ENCODE data around the gene TMEM266. TPM values are rescaled to one million over a fixed set of nuclear protein-coding genes. Genes with fewer than 3 reads are reported as not detected.

The TMEM266 gene
- total and polyA plus RNA-seq, 2 of the 4 experiments (the other 2 are of a cell fraction), result not detected

DNA sequence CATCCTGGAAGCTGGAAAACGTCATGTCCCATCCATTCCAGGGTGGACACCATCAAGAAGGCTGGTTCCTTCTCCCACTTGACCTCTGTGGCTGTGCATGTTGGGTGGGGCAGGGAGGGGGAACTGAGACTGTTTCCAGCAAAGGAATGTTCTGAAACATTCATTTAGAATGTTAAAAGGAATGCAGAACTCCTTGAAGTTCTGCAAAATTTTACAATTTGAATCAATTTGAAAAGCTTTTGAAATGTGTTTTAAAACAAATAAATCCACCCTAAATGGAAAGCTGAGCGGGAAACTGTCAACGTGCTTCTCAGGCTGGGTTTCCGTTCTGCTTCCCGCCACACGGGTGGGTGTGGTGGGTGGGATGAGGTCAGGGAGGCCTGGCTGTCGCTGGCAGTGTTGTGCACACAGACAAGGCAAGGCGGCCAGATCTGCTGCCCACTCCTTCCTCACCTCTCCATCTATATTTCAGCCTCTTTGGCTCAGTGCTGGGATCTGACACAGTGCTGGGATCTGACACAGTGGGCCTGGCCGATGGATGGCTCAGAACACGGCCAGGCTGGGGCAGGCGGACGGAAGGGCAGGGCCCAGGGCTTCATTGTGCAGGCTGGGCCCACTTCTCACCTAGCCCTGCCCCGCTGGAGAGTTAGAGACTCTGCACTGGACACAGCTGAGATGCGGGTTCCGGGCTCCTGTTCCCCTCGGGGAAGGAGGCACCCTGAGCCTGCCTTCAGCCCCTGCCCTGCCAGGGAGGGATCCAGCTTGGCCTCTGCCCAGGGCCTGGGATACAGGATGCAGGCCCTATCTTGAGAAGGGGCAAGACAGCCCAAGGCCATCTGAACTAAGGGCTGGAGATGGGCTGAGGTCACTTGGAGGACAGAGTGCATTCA is 110.4 kb downstream of the TMEM266 start:
- ChIA-PET CTCF (no interaction called here), POLR2A (ENCODE audit: unreplicated experiment) (no interaction called here)
- H2AFZ ChIP-seq (replicated peaks; ENCODE audit: low read length, poor library complexity), result peak overlapping the region; percentile 74
- ATAC-seq (ENCODE audit: low read depth), result peak; percentile 64
- in situ Hi-C loops (cut with MboI; ENCODE audit: low sequenced_read_pairs) (no loop called here), dilution Hi-C loops (cut with HindIII; ENCODE audit: low sequenced_read_pairs, unreplicated experiment) (no loop called here), intact Hi-C loops (cut with micrococcal nuclease) (no loop called here)
- H3K27me3 ChIP-seq (ENCODE audit: control insufficient read depth, insufficient read depth, low read length), result no peaks in the 10 kb centered on the region; the same call in 1 of the 2 replicates
- no peak overlapping the region for H3K4me3 ChIP-seq (ENCODE audit: insufficient read depth, low read depth, low read length)
- H3K56ac ChIP-seq (ENCODE audit: extremely low read depth, insufficient read depth, low read length), result no peak overlapping the region
- no peak overlapping the region for H3K4me2 ChIP-seq (ENCODE audit: low read depth, low read length)
- peak overlapping the region; percentile 42; the same call in 1 of the 3 replicates for H2BK15ac ChIP-seq (ENCODE audit: low read depth, low read length)
- H3K23ac ChIP-seq (ENCODE audit: low read depth, low read length), result no peak overlapping the region; the same call in 1 of the 2 replicates
- TF ChIP-seq FOS (IDR thresholded peaks at IDR 0.05; ENCODE audit: low read depth, low read length) (no peak), ELK1 (IDR thresholded peaks at IDR 0.05; ENCODE audit: borderline replicate concordance, low read depth, low read length) (no peak), CHD1 (IDR thresholded peaks at IDR 0.05; ENCODE audit: low read depth, low read length) (no peak), NFE2L2 (IDR thresholded peaks at IDR 0.05; ENCODE audit: low read depth, low read length) (no peak), MXI1 (IDR thresholded peaks at IDR 0.05; ENCODE audit: borderline replicate concordance, low read depth, low read length) (no peak), BHLHE40 (IDR thresholded peaks at IDR 0.05; ENCODE audit: low read depth, low read length) (no peak), RAD21 (IDR thresholded peaks at IDR 0.05; ENCODE audit: low read length) (no peak)
- TF ChIP-seq, protein P1, sequence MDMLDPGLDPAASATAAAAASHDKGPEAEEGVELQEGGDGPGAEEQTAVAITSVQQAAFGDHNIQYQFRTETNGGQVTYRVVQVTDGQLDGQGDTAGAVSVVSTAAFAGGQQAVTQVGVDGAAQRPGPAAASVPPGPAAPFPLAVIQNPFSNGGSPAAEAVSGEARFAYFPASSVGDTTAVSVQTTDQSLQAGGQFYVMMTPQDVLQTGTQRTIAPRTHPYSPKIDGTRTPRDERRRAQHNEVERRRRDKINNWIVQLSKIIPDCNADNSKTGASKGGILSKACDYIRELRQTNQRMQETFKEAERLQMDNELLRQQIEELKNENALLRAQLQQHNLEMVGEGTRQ (IDR thresholded peaks at IDR 0.05; ENCODE audit: low read depth, low read length), result no peak
- peak overlapping the region; percentile 47 for H4K5ac ChIP-seq (ENCODE audit: low read depth, low read length)
- H3K9me3 ChIP-seq (ENCODE audit: control insufficient read depth, insufficient read depth, low read length), result no peaks in the 10 kb centered on the region
- H3K18ac ChIP-seq (ENCODE audit: low read depth, low read length), result peak overlapping the region; percentile 39
- peak overlapping the region; percentile 67 for H3K4ac ChIP-seq (ENCODE audit: low read depth, low read length)
- H3K14ac ChIP-seq (replicated peaks; ENCODE audit: low read depth, low read length), result peak overlapping the region; percentile 81
- peak overlapping the region; percentile 23; the same call in 1 of the 2 replicates for H3K27ac ChIP-seq (ENCODE audit: insufficient read depth, low read length)
- peak overlapping the region; percentile 51; the same call in 1 of the 2 replicates for H2AK5ac ChIP-seq (ENCODE audit: low read depth, low read length)
- peak overlapping the region; percentile 7 to 61; a peak in 2 of 4 replicates for H4K8ac ChIP-seq (ENCODE audit: low read depth in 2 of 2, low read length in 2 of 2)
- H3K9ac ChIP-seq (ENCODE audit: low read depth, low read length), result no peak overlapping the region
- BruUV-seq (replicated peaks), result no TSS peak
- peak overlapping the region; percentile 76 for H2BK20ac ChIP-seq (ENCODE audit: low read depth, low read length)
- peaks cover 8% of the 10 kb centered on the region; the same call in 1 of the 2 replicates for H3K9me1 ChIP-seq (ENCODE audit: insufficient read depth, low read length)
- H2BK5ac ChIP-seq (ENCODE audit: low read depth, low read length, poor library complexity, severe bottlenecking), result peak overlapping the region; percentile 46
- H4K91ac ChIP-seq (ENCODE audit: insufficient read depth, low read depth, low read length), result peak overlapping the region; percentile 85
- H2AK9ac ChIP-seq (replicated peaks; ENCODE audit: low read depth, low read length, poor library complexity), result peak overlapping the region; percentile 51
- WGBS, 2 experiments (ENCODE audit: extremely low coverage in 2 of 2, insufficient read length in 1 of 2), result 100% methylated on average over 5 of the region's 16 CpGs; no CpG with 5 or more reads in 1 of the 2 experiments
- no peak for DNase-seq
- peak overlapping the region; percentile 75 for H2BK120ac ChIP-seq (ENCODE audit: low read depth, low read length)
- no peaks in the 10 kb centered on the region for H4K20me1 ChIP-seq (ENCODE audit: insufficient read depth, low read length)
- H3K4me1 ChIP-seq (ENCODE audit: control insufficient read depth, insufficient read depth, low read length), result peaks cover 10% of the 10 kb centered on the region
- no peaks in the 10 kb centered on the region for H3K79me1 ChIP-seq (ENCODE audit: low read depth in 1 of 2, low read length in 2 of 2)
- no peaks in the 10 kb centered on the region for H3K36me3 ChIP-seq (ENCODE audit: control insufficient read depth, insufficient read depth, low read length)
